HepG2 (cell line): ENCODE results near the gene MEIOC. TPM values are rescaled to one million over a fixed set of nuclear protein-coding genes. Genes with fewer than 3 reads are reported as not detected.

ENCODE experiments used
- ATAC-seq: fragments of 200-7000 bp; cut with Tn5 transposase; 3 replicates; pipeline ENCODE4 v1.9.1; 2020; ENCODE audit warnings: mild to moderate bottlenecking, moderate library complexity
- BruUV-seq: library from RNA; stranded (reverse); fragments of 400-500 nt; replicated peaks from 2 replicates; lab custom pipeline; 2021; lab: Mats Ljungman, UMichigan
- CTCF ChIA-PET: fragments of 300-600 bp; formaldehyde crosslinking; extraction: SDS; loops from one replicate; lab custom pipeline; 2021; ENCODE audit warnings: low total read pairs, inconsistent platforms, low intra/inter-chr PET ratio; lab: Yijun Ruan, JAX
- POLR2A ChIA-PET: fragments of 350-600 bp; sonication (Branson Sonifier 250); formaldehyde crosslinking; loops from one replicate; lab custom pipeline; 2020; ENCODE audit warnings: antibody characterized with exemption, inconsistent platforms; lab: Yijun Ruan, JAX
- DNase-seq: peaks from one replicate; pipeline ENCODE4 v3.0.0-alpha.2; 2015; ENCODE audit warnings: low spot score
- FAIRE-seq: peaks from 3 replicates; lab custom pipeline; 2011; peaks lifted over from hg19 to GRCh38; lab: Jason Lieb, UNC
- H2AFZ ChIP-seq: one replicate; pipeline ENCODE4 v1.6.1; 2011; ENCODE audit warnings: low read length, inconsistent platforms
- H3K27ac ChIP-seq: fragments of 300-600 bp; 3 replicates; pipeline ENCODE4 v1.8.0; 2011; ENCODE audit warnings: mixed run types, mild to moderate bottlenecking, mixed read lengths, low read length, inconsistent platforms; ENCODE audit not compliant: insufficient read depth; ENCODE audit errors: extremely low read length
- H3K27me3 ChIP-seq, 2 experiments: fragments of 200-600 bp in 1 of 2; 2 replicates in 1 of 2; 3 replicates in 1 of 2; pipeline versions ENCODE4 v1.6.0 to v1.8.0; 2011; ENCODE audit warnings: low read length in 2 of 2, mild to moderate bottlenecking in 2 of 2, moderate library complexity in 2 of 2, inconsistent platforms in 1 of 2; ENCODE audit not compliant: insufficient read depth in 2 of 2, control insufficient read depth in 1 of 2
- H3K36me3 ChIP-seq, 2 experiments: fragments of 200-600 bp in 1 of 2; replicated peaks in 1 of 2; 2 replicates in 1 of 2; 3 replicates in 1 of 2; pipeline versions ENCODE4 v1.5.1 to v1.8.0; 2011; ENCODE audit warnings: low read length in 2 of 2, inconsistent platforms in 1 of 2; ENCODE audit not compliant: insufficient read depth in 2 of 2, control insufficient read depth in 1 of 2
- H3K4me1 ChIP-seq: 2 replicates; pipeline ENCODE4 v1.5.1; 2012; ENCODE audit warnings: low read length, inconsistent platforms; ENCODE audit not compliant: insufficient read depth
- H3K4me2 ChIP-seq: 2 replicates; pipeline ENCODE4 v1.6.0; 2011; ENCODE audit warnings: low read depth, low read length, inconsistent platforms
- H3K4me3 ChIP-seq, 3 experiments: fragments of 200-600 bp in 1 of 3; sonication (generic), shearing (Covaris generic) in 1 of 3; replicated peaks in 1 of 3; 2 replicates each; pipeline ENCODE4 v1.5.1; 2011 to 2016; ENCODE audit warnings: low read length in 3 of 3, inconsistent platforms in 2 of 3, low read depth in 2 of 3, mild to moderate bottlenecking in 2 of 3, control low read depth in 1 of 3, mixed read lengths in 1 of 3; ENCODE audit not compliant: insufficient read depth in 1 of 3
- H3K79me2 ChIP-seq: one replicate; pipeline ENCODE4 v1.6.1; 2011; ENCODE audit warnings: low read length, inconsistent platforms; ENCODE audit not compliant: insufficient read depth
- H3K9ac ChIP-seq: 2 replicates; pipeline ENCODE4 v1.6.0; 2011; ENCODE audit warnings: mild to moderate bottlenecking, low read depth, low read length, inconsistent platforms; ENCODE audit not compliant: insufficient read depth
- H3K9me3 ChIP-seq: 2 replicates; pipeline ENCODE4 v1.5.1; 2012; ENCODE audit warnings: mild to moderate bottlenecking, low read length
- H4K20me1 ChIP-seq: 2 replicates; pipeline ENCODE4 v1.6.0; 2011; ENCODE audit warnings: inconsistent platforms, mild to moderate bottlenecking, low read length, moderate library complexity; ENCODE audit not compliant: insufficient read depth
- CBX2 ChIP-seq, 2 experiments: fragments of 200-600 bp in 1 of 2; sonication (generic); formaldehyde crosslinking in 1 of 2; IDR thresholded peaks; 2 replicates each; pipeline versions ENCODE4 v1.7.0 to v1.8.1; 2018 to 2022; ENCODE audit warnings: low read depth in 2 of 2, low read length in 1 of 2, mild to moderate bottlenecking in 1 of 2, missing genetic modification reagents in 1 of 2
- DNMT1 ChIP-seq: sonication (generic); formaldehyde crosslinking; IDR thresholded peaks from 2 replicates; pipeline ENCODE4 v1.5.1; 2020; ENCODE audit warnings: mild to moderate bottlenecking, missing genetic modification reagents
- ELF3 ChIP-seq: IDR thresholded peaks from 2 replicates; pipeline ENCODE4 v1.6.1; 2016; ENCODE audit warnings: missing genetic modification reagents, missing compliant biosample characterization
- ETV6 ChIP-seq: sonication (generic); formaldehyde crosslinking; conservative IDR thresholded peaks from 2 replicates; pipeline ENCODE4 v1.4.0; 2020; ENCODE audit warnings: missing genetic modification reagents
- GABPB1 ChIP-seq: IDR thresholded peaks from 2 replicates; pipeline ENCODE4 v1.6.1; 2016; ENCODE audit warnings: mild to moderate bottlenecking, missing genetic modification reagents, moderate library complexity, missing compliant biosample characterization
- IRF1 ChIP-seq: sonication (generic); formaldehyde crosslinking; IDR thresholded peaks from 2 replicates; pipeline ENCODE4 v1.4.0; 2020; ENCODE audit warnings: low read depth, mild to moderate bottlenecking, missing genetic modification reagents
- MNT ChIP-seq: fragments of 450-650 bp; IDR thresholded peaks from 2 replicates; pipeline ENCODE4 v1.6.1; 2016
- NCOA1 ChIP-seq: sonication (generic); formaldehyde crosslinking; IDR thresholded peaks from 2 replicates; pipeline ENCODE4 v1.9.0; 2021; ENCODE audit warnings: missing genetic modification reagents
- NFRKB ChIP-seq: fragments of 450-650 bp; IDR thresholded peaks from 2 replicates; pipeline ENCODE4 v1.6.1; 2017
- TFAP4 ChIP-seq: sonication (generic); IDR thresholded peaks from 2 replicates; pipeline ENCODE4 v1.6.1; 2016; ENCODE audit warnings: low read depth, borderline replicate concordance
- ZGPAT ChIP-seq: IDR thresholded peaks from 2 replicates; pipeline ENCODE4 v1.6.1; 2016; ENCODE audit warnings: mild to moderate bottlenecking
- ZMYM3 ChIP-seq: sonication (generic); formaldehyde crosslinking; IDR thresholded peaks from 2 replicates; pipeline ENCODE4 v1.5.1; 2020; ENCODE audit warnings: mild to moderate bottlenecking, missing genetic modification reagents
- ZNF317 ChIP-seq: sonication (generic); formaldehyde crosslinking; IDR thresholded peaks from 2 replicates; pipeline ENCODE4 v1.5.0; 2020; ENCODE audit warnings: mild to moderate bottlenecking, missing genetic modification reagents
- ZNF350 ChIP-seq: sonication (generic); formaldehyde crosslinking; IDR thresholded peaks from 2 replicates; pipeline ENCODE4 v1.4.0; 2020; ENCODE audit warnings: mild to moderate bottlenecking, low read depth, missing genetic modification reagents, borderline replicate concordance
- ZNF556 ChIP-seq: sonication (generic); formaldehyde crosslinking; IDR thresholded peaks from 2 replicates; pipeline ENCODE4 v1.4.0; 2020; ENCODE audit warnings: mild to moderate bottlenecking, missing genetic modification reagents, borderline replicate concordance
- ZNF770 ChIP-seq: sonication (generic); formaldehyde crosslinking; IDR thresholded peaks from 2 replicates; pipeline ENCODE4 v1.5.0; 2020; ENCODE audit warnings: mild to moderate bottlenecking, missing genetic modification reagents
- WGBS: methylation state at CpG from one replicate; pipeline ENCODE4 v1.1.6; 2017; ENCODE audit warnings: low lambda C conversion rate; 5-methylcytosine and 5-hydroxymethylcytosine counted together
- in situ Hi-C: cut with HindIII; loops from 2 replicates; pipeline ENCODE4 v1.10.0; 2017; ENCODE audit warnings: low pct_unique_long_range_greater_than_20kb; ENCODE audit not compliant: extremely low pct_ligation_motif_present
- intact Hi-C: fragments of 100-400 bp; cut with micrococcal nuclease; formaldehyde crosslinking; loops from one replicate; pipeline ENCODE4 v1.10.0; 2022; ENCODE audit not compliant: unreplicated experiment
- polyA plus RNA-seq, 8 experiments: library from polyadenylated mRNA; depleted of rRNA in 3 of 8; stranded (reverse) in 7 of 8; unstranded in 1 of 8; fragments of >200 nt; fragmentation: Illumina TruSeq in 4 of 8; extraction: Trizol in 4 of 8; gene quantifications; 2 replicates each; pipeline versions ENCODE4 v1.2.1 to v1.2.3, GENCODE V29; 2011 to 2016; ENCODE audit warnings: low read depth in 4 of 8, missing spikeins in 1 of 8, mixed read lengths in 1 of 8; ENCODE audit not compliant: insufficient read depth in 1 of 8
- total RNA-seq, 5 experiments: library from RNA; depleted of rRNA; stranded (reverse); fragments of >200 nt; fragmentation: Illumina TruSeq; extraction: Trizol; gene quantifications; 2 replicates each; pipeline ENCODE4 v1.2.3, GENCODE V29; 2016; ENCODE audit warnings: low read depth in 1 of 5

The MEIOC gene
- total and polyA plus RNA-seq, 2 of the 13 experiments (the other 11 are each of a cell fraction or from before 2014, with no cell fraction given) = 0.04 to 0.15 TPM

- H3K4me2 ChIP-seq = peak overlapping the region; percentile 54
- no TSS peak for BruUV-seq
- FAIRE-seq = peak; percentile 36
- peak; percentile 78 for TF ChIP-seq TFAP4
- TF ChIP-seq IRF1 (CRISPR knock-in tag) = no peak
- TF ChIP-seq ZNF556 (CRISPR knock-in tag) = peak; percentile 79
- peak; percentile 46; the same call in 1 of the 2 replicates for TF ChIP-seq ZGPAT (CRISPR knock-in tag)
- no peak for TF ChIP-seq NCOA1 (CRISPR knock-in tag)
- 0 out of 2 replicates have a peak, but pooled peaks have one; percentile 33 for TF ChIP-seq ETV6 (CRISPR knock-in tag)
- TF ChIP-seq MNT = peak; percentile 11; the same call in 1 of the 2 replicates
- TF ChIP-seq GABPB1 (CRISPR knock-in tag) = peak; percentile 55
- TF ChIP-seq CBX2 (IDR thresholded peaks at IDR 0.05; ENCODE audit: low read depth, low read length) = no peak
- no peak for TF ChIP-seq CBX2 (CRISPR knock-in tag; IDR thresholded peaks at IDR 0.05; ENCODE audit: low read depth)
- peak; percentile 81 for TF ChIP-seq ELF3 (CRISPR knock-in tag)
- TF ChIP-seq ZNF350 (CRISPR knock-in tag) = peak; percentile 23; the same call in 1 of the 2 replicates
- TF ChIP-seq ZMYM3 (CRISPR knock-in tag) = peak; percentile 85
- no peak for TF ChIP-seq NFRKB
- TF ChIP-seq DNMT1 = peak; percentile 85
- peak; percentile 18; the same call in 1 of the 2 replicates for TF ChIP-seq ZNF770
- TF ChIP-seq ZNF317 (CRISPR knock-in tag) = 0 out of 2 replicates have a peak, but pooled peaks have one; percentile 30
Observed at GRCh38 chr17:44608727-44609435, 47.4 kb upstream of the MEIOC start.

More at GRCh38 chr17:44608727-44609435, 47.4 kb upstream of the MEIOC start:
- H3K27me3 ChIP-seq = peaks cover 4 to 15% of the 10 kb centered on the region in 2 experiments; a peak in 2 of 5 replicates
- no peaks in the 10 kb centered on the region for H3K36me3 ChIP-seq
- in situ Hi-C loops (no loop called here), intact Hi-C loops (no loop called here)
- H3K79me2 ChIP-seq = no peaks in the 10 kb centered on the region
- H2AFZ ChIP-seq = no peak overlapping the region
- ChIA-PET CTCF (no interaction called here), POLR2A (interaction anchor here (0.6 to 1.1 kb wide), 2 partner anchors 35 to 167 kb away, joined by 3 to 4 read pairs; no protein-coding TSS in a partner anchor)
- whole genome bisulfite sequencing = 30% methylated on average over 4 of the region's 6 CpGs
- H4K20me1 ChIP-seq = no peaks in the 10 kb centered on the region
- H3K27ac ChIP-seq = peak overlapping the region; percentile 8
- H3K9me3 ChIP-seq = no peaks in the 10 kb centered on the region
- H3K4me3 ChIP-seq = peak overlapping the region in 2 of 3 experiments; percentile 27 to 52; a peak in 3 of 6 replicates
- H3K4me1 ChIP-seq = peaks cover 29% of the 10 kb centered on the region
- peak; percentile 68 for DNase-seq
- ATAC-seq = peak; percentile 85
- H3K9ac ChIP-seq = no peak overlapping the region
